GM12874 (cell line): ENCODE measurements around the gene ZFP14.

ENCODE experiments used
- TF ChIP-seq, protein P1 (sequence below): IDR thresholded peaks from 2 replicates; pipeline ENCODE4 v1.5.1; 2011; ENCODE audit warnings: low read depth, mild to moderate bottlenecking, control low read depth, low read length, moderate library complexity; ENCODE audit not compliant: insufficient read depth

ZFP14 gene

GRCh38 chr19:36378625-36379509 lies at the start of gene ZFP14:
Gene ZFP14 (minus strand): TSS chr19:36379201. CDS start chr19:36367892, 11,309 bp downstream.
- TF ChIP-seq, protein P1, sequence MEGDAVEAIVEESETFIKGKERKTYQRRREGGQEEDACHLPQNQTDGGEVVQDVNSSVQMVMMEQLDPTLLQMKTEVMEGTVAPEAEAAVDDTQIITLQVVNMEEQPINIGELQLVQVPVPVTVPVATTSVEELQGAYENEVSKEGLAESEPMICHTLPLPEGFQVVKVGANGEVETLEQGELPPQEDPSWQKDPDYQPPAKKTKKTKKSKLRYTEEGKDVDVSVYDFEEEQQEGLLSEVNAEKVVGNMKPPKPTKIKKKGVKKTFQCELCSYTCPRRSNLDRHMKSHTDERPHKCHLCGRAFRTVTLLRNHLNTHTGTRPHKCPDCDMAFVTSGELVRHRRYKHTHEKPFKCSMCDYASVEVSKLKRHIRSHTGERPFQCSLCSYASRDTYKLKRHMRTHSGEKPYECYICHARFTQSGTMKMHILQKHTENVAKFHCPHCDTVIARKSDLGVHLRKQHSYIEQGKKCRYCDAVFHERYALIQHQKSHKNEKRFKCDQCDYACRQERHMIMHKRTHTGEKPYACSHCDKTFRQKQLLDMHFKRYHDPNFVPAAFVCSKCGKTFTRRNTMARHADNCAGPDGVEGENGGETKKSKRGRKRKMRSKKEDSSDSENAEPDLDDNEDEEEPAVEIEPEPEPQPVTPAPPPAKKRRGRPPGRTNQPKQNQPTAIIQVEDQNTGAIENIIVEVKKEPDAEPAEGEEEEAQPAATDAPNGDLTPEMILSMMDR, result 0 out of 2 replicates have a peak, but pooled peaks have one; percentile 1

DNA sequence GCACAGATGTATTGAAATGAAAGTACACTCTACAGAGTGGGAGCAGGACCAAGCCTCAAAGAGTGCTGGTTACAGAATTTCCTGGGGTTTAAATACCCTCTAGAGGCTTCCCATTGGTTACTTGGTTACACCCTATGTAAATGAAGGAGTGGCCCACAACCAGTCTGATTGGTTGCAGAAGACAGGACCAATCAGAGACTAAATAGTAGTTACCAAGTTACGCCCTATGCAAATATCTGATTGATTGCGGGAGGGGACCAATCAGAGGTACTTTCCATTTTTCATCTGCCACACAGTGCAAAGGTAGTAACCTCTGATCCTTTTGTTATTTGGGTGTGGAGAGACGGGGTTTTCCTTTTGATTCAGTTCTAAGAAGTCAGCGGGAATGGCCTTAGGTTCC lies 44.9 kb upstream of the ZFP14 start:
- TF ChIP-seq, protein P1, result no peak

GRCh38 chr19:36421749-36422481 lies 42.9 kb upstream of the ZFP14 start:
- TF ChIP-seq, protein P1, result no peak

- TF ChIP-seq, protein P1, result no peak
These were observed 42.2 kb upstream of the ZFP14 start for GRCh38 chr19:36420961-36421748.

GRCh38 chr19:36418287-36419001 lies 39.4 kb upstream of the ZFP14 start, which contains the start of gene ZFP82:
Gene ZFP82 (minus strand): TSS chr19:36418644. CDS start chr19:36409789, 8,855 bp downstream.
- TF ChIP-seq, protein P1, result no peak

GRCh38 chr19:36417752-36418286 lies 38.8 kb upstream of the ZFP14 start:
- TF ChIP-seq, protein P1, result no peak
